ENCODE measurements around the gene SPHK1.

Gene SPHK1

DNA sequence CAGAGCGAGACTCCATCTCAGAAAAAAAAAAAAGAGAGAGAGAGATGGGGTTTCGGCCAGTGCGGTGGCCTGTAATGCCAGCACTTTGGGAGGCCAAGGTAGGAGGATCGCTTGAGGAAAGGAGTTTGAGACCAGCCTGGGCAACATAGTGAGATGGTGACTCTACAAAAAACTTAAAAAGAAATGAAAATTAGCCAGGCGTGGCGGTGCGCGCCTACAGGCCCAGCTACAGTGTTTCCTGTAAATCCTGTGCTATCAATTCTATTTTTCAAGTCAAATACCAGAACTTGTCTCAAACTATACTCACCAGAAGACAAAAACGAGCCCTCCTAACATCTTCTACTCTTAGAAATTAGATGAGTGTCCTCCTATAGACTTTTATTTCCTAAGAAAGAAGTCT lies 49.3 kb downstream of the SPHK1 start:
- no peak for DNase-seq (ENCODE audit: low spot score)

DNA sequence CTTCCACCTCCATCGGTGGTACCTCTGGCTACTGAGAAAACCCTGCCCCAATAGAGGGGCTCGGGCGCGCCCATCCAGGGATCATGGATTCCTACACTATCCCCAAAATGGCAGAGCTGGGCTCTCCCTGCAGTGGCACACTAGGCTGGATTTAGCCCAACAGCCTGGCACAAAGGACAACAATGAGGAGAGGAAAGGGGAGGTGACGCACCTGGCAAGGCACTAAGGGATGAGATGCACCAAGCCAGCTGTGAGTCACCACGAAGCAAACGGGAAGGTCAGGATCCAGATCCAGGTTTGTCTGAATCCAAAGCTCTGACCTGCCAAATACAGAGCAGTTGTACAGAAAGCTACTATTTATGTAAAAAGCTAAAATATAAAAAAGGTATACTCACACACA lies 50.5 kb downstream of the SPHK1 start:
- no peak for DNase-seq (ENCODE audit: low spot score)

DNA sequence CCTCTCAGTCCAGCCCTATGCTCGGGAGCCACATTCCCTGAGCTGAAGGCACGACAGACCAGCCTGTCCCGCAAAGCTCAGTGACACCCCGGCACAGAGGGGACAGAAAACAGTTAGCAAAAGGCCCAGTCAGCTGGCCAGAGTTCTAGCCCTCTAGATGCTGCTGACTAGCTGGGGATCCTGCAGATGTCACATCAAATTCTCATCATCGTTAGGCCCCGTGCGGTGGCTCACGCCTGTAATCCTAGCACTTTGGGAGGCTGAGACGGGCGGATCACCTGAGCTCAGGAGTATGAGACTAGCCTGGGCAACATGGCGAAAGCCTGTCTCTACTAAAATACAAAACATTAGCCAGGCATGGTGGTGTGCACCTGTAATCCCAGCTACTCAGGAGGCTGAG lies 51.3 kb downstream of the SPHK1 start:
- no peak for DNase-seq (ENCODE audit: low spot score)
